ENCODE measurements around the gene WNT8B. TPM values are rescaled to one million over a fixed set of nuclear protein-coding genes. Genes with fewer than 3 reads are reported as not detected.

WNT8B gene
- total RNA-seq, 1 donor from 2014 or later, result not detected

DNA sequence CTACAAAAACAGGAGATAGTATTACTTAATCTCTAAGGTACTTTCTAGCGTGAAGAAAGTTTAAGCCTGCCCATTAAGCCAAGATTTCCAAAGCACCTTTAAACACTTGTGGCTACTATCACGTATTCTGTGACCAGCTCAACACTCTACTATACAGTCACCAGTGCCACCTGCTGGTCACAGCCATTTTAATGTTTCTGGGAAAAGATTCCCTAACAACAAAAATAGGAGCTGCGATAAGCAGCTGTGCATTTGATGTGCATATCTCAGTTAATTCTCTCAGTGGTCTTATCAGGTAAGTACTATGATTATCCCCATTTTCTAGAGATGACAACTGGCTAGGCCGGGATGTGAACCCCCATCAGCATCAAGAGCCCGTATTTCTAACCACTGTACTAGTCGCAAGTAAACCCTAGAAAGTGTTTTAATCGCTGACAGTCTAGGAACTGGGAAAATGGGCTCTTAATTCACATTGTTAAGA, 56.0 kb downstream of the WNT8B start:
- peaks cover 18% of the 10 kb centered on the region for H3K4me1 ChIP-seq
- intact Hi-C loops (cut with micrococcal nuclease), result no loop called here

GRCh38 chr10:100519311-100520051, 56.7 kb downstream of the WNT8B start, which contains the start of gene SEC31B:
Gene SEC31B (minus strand): TSS chr10:100519861. CDS start chr10:100516952, 2,909 bp downstream.
- TF ChIP-seq CTCF (IDR thresholded peaks at IDR 0.05; ENCODE audit: borderline replicate concordance), result no peak
- Histone ChIP-seq H3K4me3 (peak within 1 kb of the TSS; percentile 79), H3K36me3 (peaks cover 36% of the 10 kb centered on the region), H3K9me3 (replicated peaks) (no peaks in the 10 kb centered on the region), H3K4me1 (peaks cover 18% of the 10 kb centered on the region), H3K27ac (replicated peaks) (peak within 1 kb of the TSS; percentile 70), H3K27me3 (ENCODE audit: low read depth) (no peaks in the 10 kb centered on the region)
- intact Hi-C loops (cut with micrococcal nuclease), result no loop called here
- DNase-seq, result peak; percentile 53

More for the DNA sequence above, 56.0 kb downstream of the WNT8B start:
- no peaks in the 10 kb centered on the region for H3K27me3 ChIP-seq (ENCODE audit: low read depth)
- peak overlapping the region; percentile 70 for H3K27ac ChIP-seq (replicated peaks)
- peaks cover 29% of the 10 kb centered on the region for H3K36me3 ChIP-seq
- peak; percentile 75 for TF ChIP-seq CTCF (IDR thresholded peaks at IDR 0.05; ENCODE audit: borderline replicate concordance)
- H3K9me3 ChIP-seq (replicated peaks), result no peaks in the 10 kb centered on the region
- peak overlapping the region; percentile 79 for H3K4me3 ChIP-seq
- peak; percentile 30 for DNase-seq

GRCh38 chr10:100520811-100521210, 58.0 kb downstream of the WNT8B start:
- Histone ChIP-seq H3K4me1 (peaks cover 18% of the 10 kb centered on the region), H3K36me3 (peaks cover 36% of the 10 kb centered on the region), H3K9me3 (replicated peaks) (no peaks in the 10 kb centered on the region), H3K4me3 (no peak overlapping the region), H3K27me3 (ENCODE audit: low read depth) (no peaks in the 10 kb centered on the region), H3K27ac (replicated peaks) (no peak overlapping the region)
- TF ChIP-seq CTCF (IDR thresholded peaks at IDR 0.05; ENCODE audit: borderline replicate concordance), result no peak
- DNase-seq, result no peak
- intact Hi-C loops (cut with micrococcal nuclease), result no loop called here

DNA sequence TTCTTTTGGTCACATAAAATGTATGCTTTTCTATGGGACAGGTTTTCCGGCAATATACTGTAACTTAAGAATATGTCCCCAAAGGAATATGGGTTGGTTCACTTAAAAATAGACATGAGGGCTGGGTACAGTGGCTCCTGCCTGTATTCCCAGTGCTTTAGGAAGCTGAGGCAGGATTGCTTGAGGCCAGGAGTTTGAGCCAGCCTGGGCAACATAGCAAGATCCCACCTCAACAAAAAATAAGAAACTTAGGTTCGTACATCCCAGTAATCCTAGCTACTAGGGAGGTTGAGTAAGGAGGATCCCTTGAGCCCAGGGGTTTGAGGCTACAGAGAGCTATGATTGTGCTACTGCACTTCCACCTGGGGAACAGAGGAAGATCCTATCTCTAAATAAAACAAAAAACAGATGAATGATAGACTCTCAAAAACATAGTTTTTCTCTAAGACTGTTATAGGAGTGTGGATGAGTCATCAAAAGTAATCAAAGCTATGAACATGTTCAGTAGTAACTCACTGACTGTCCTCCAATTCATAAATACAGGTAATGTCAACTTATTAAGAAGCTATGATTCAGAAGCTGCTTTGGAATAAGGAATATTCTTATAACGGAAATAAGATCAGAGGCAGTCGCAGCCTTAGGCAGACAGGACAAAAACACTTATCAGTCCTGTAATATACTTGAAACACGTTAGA, 59.4 kb downstream of the WNT8B start:
- TF ChIP-seq CTCF (IDR thresholded peaks at IDR 0.05; ENCODE audit: borderline replicate concordance), result no peak
- H3K4me3 ChIP-seq, result no peak overlapping the region
- H3K4me1 ChIP-seq, result peaks cover 28% of the 10 kb centered on the region
- intact Hi-C loops (cut with micrococcal nuclease), result no loop called here
- peaks cover 48% of the 10 kb centered on the region for H3K36me3 ChIP-seq
- DNase-seq, result no peak
- H3K9me3 ChIP-seq (replicated peaks), result no peaks in the 10 kb centered on the region
- no peaks in the 10 kb centered on the region for H3K27me3 ChIP-seq (ENCODE audit: low read depth)
- no peak overlapping the region for H3K27ac ChIP-seq (replicated peaks)

DNA sequence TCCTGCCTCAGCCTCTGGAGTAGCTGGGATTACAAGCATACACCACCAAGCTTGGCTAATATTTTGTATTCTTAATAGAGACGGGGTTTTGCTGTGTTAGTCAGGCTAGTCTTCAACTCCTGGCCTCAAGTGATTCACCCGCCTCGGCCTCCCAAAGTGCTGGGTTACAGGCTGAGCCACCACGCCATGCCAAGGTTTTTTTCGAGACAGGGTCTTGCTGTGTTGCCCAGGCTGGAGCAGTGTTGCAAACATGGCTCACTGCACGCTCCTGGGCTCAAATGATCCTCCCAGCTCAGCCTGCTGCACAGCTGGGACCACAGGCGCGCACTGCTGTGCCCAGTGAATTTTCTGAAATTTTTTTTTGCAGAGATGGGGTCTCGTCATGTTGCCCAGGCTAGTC, 60.1 kb downstream of the WNT8B start:
- H3K36me3 ChIP-seq, result peaks cover 50% of the 10 kb centered on the region
- intact Hi-C loops (cut with micrococcal nuclease), result no loop called here
- H3K4me3 ChIP-seq, result no peak overlapping the region

More for the DNA sequence above, 60.1 kb downstream of the WNT8B start:
- no peak for TF ChIP-seq CTCF (IDR thresholded peaks at IDR 0.05; ENCODE audit: borderline replicate concordance)
- no peaks in the 10 kb centered on the region for H3K27me3 ChIP-seq (ENCODE audit: low read depth)
- H3K4me1 ChIP-seq, result peaks cover 35% of the 10 kb centered on the region
- DNase-seq, result no peak
- H3K27ac ChIP-seq (replicated peaks), result no peak overlapping the region
- H3K9me3 ChIP-seq (replicated peaks), result no peaks in the 10 kb centered on the region

All from left ventricle myocardium inferior (tissue), 1 donor.